ENCODE measurements around the gene FUNDC2.

Gene FUNDC2

GRCh38 chrX:154988719-154989118, 37.9 kb upstream of the FUNDC2 start:
- no peak overlapping the region for H3K4me3 ChIP-seq (ENCODE audit: low read depth, low read length)
- DNase-seq (ENCODE audit: low read depth, low spot score), result no peak
- in situ Hi-C loops (cut with HindIII; ENCODE audit: low sequenced_read_pairs), result no loop called here
- TF ChIP-seq CTCF (IDR thresholded peaks at IDR 0.05; ENCODE audit: low read depth, low read length), result no peak

GRCh38 chrX:154990496-154990895, 36.1 kb upstream of the FUNDC2 start:
- H3K4me3 ChIP-seq (ENCODE audit: low read depth, low read length), result no peak overlapping the region
- DNase-seq (ENCODE audit: low read depth, low spot score), result no peak
- TF ChIP-seq CTCF (IDR thresholded peaks at IDR 0.05; ENCODE audit: low read depth, low read length), result no peak
- in situ Hi-C loops (cut with HindIII; ENCODE audit: low sequenced_read_pairs), result no loop called here

GRCh38 chrX:154991039-154991438, 35.6 kb upstream of the FUNDC2 start:
- in situ Hi-C loops (cut with HindIII; ENCODE audit: low sequenced_read_pairs), result no loop called here
- TF ChIP-seq CTCF (IDR thresholded peaks at IDR 0.05; ENCODE audit: low read depth, low read length), result no peak
- DNase-seq (ENCODE audit: low read depth, low spot score), result no peak
- no peak overlapping the region for H3K4me3 ChIP-seq (ENCODE audit: low read depth, low read length)

- in situ Hi-C loops (cut with HindIII; ENCODE audit: low sequenced_read_pairs), result no loop called here
- DNase-seq (ENCODE audit: low read depth, low spot score), result no peak
- H3K4me3 ChIP-seq (ENCODE audit: low read depth, low read length), result no peak overlapping the region
- TF ChIP-seq CTCF (IDR thresholded peaks at IDR 0.05; ENCODE audit: low read depth, low read length), result no peak
Measured at GRCh38 chrX:154991476-154991875, 35.2 kb upstream of the FUNDC2 start.

- no peak for TF ChIP-seq CTCF (IDR thresholded peaks at IDR 0.05; ENCODE audit: low read depth, low read length)
- H3K4me3 ChIP-seq (ENCODE audit: low read depth, low read length), result no peak overlapping the region
- in situ Hi-C loops (cut with HindIII; ENCODE audit: low sequenced_read_pairs), result no loop called here
- DNase-seq (ENCODE audit: low read depth, low spot score), result no peak
Measured at GRCh38 chrX:154998204-154998880, 28.3 kb upstream of the FUNDC2 start.

GRCh38 chrX:155000841-155001240, 25.8 kb upstream of the FUNDC2 start:
- no peak overlapping the region for H3K4me3 ChIP-seq (ENCODE audit: low read depth, low read length)
- TF ChIP-seq CTCF (IDR thresholded peaks at IDR 0.05; ENCODE audit: low read depth, low read length), result no peak
- DNase-seq (ENCODE audit: low read depth, low spot score), result no peak
- in situ Hi-C loops (cut with HindIII; ENCODE audit: low sequenced_read_pairs), result no loop called here
